CD4-positive, alpha-beta memory T cell (primary cell): Measurements from ENCODE around the gene GPR108. TPM values are rescaled to one million over a fixed set of nuclear protein-coding genes. Genes with fewer than 3 reads are reported as not detected.

Source experiments
- CTCF ChIA-PET: fragments of 350-600 bp; sonication (Branson Sonifier 250); formaldehyde crosslinking; loops from one replicate; lab custom pipeline; 2021; ENCODE audit warnings: inconsistent platforms; ENCODE audit not compliant: partially characterized antibody; lab: Charles Lee
- POLR2A ChIA-PET: fragments of 350-600 bp; sonication (Branson Sonifier 250); formaldehyde crosslinking; loops from one replicate; lab custom pipeline; 2021; ENCODE audit not compliant: partially characterized antibody; lab: Charles Lee
- DNase-seq, 5 donors: peaks; one replicate each; pipeline versions ENCODE4 v3.0.0 to v3.0.0-alpha.2; 2020 to 2022; ENCODE audit warnings: mixed read lengths in 1 of 5
- H3K27ac ChIP-seq: one replicate; pipeline ENCODE4 v1.7.0; 2013; ENCODE audit warnings: low read depth, low read length
- H3K27me3 ChIP-seq: 2 replicates; pipeline ENCODE4 v1.7.0; 2013; ENCODE audit warnings: mild to moderate bottlenecking, low read length, moderate library complexity; ENCODE audit not compliant: insufficient read depth
- H3K36me3 ChIP-seq: 2 replicates; pipeline ENCODE4 v1.7.0; 2013; ENCODE audit warnings: mild to moderate bottlenecking, low read length, moderate library complexity; ENCODE audit not compliant: insufficient read depth
- H3K4me1 ChIP-seq: 2 replicates; pipeline ENCODE4 v1.7.0; 2013; ENCODE audit warnings: mild to moderate bottlenecking, low read length, moderate library complexity; ENCODE audit not compliant: insufficient read depth
- H3K4me3 ChIP-seq, 2 donors: one replicate each; pipeline ENCODE4 v1.7.0; 2013; ENCODE audit warnings: low read length in 2 of 2, mild to moderate bottlenecking in 1 of 2
- H3K9me3 ChIP-seq, 2 donors: one replicate each; pipeline ENCODE4 v1.7.0; 2013; ENCODE audit warnings: low read length in 2 of 2, control low read depth in 1 of 2; ENCODE audit not compliant: control insufficient read depth in 1 of 2
- H3K27ac Mint-ChIP-seq, 7 donors: one replicate each; pipeline ENCODE4 v1.8.0; 2020 to 2021; ENCODE audit warnings: mixed read lengths in 7 of 7, mild to moderate bottlenecking in 6 of 7, inconsistent platforms in 3 of 7, moderate library complexity in 3 of 7
- H3K27me3 Mint-ChIP-seq, 2 donors: one replicate each; pipeline ENCODE4 v1.8.0; 2020 to 2021; ENCODE audit warnings: mixed read lengths in 2 of 2
- H3K36me3 Mint-ChIP-seq, 2 donors: one replicate each; pipeline ENCODE4 v1.8.0; 2020 to 2021; ENCODE audit warnings: mixed read lengths in 2 of 2, inconsistent platforms in 1 of 2, mild to moderate bottlenecking in 1 of 2
- H3K4me1 Mint-ChIP-seq, 4 donors: one replicate each; pipeline ENCODE4 v1.8.0; 2020 to 2021; ENCODE audit warnings: mixed read lengths in 4 of 4, mild to moderate bottlenecking in 1 of 4
- H3K4me3 Mint-ChIP-seq, 8 donors: one replicate each; pipeline ENCODE4 v1.8.0; 2020 to 2021; ENCODE audit warnings: mixed read lengths in 8 of 8, mild to moderate bottlenecking in 7 of 8, moderate library complexity in 6 of 8, inconsistent platforms in 3 of 8
- H3K9me3 Mint-ChIP-seq, 8 donors: one replicate each; pipeline ENCODE4 v1.8.0; 2020 to 2021; ENCODE audit warnings: mixed read lengths in 8 of 8, mild to moderate bottlenecking in 5 of 8, inconsistent platforms in 3 of 8, moderate library complexity in 1 of 8
- intact Hi-C: fragments of 100-400 bp; cut with micrococcal nuclease; formaldehyde crosslinking; loops from one replicate; pipeline ENCODE4 v1.15.1; 2023
- polyA plus RNA-seq, 2 donors: library from polyadenylated mRNA; unstranded; fragments of 300-500 nt; fragmentation: Illumina TruSeq; gene quantifications; one replicate each; pipeline ENCODE4 v1.2.3, GENCODE V29; 2021
- total RNA-seq, 2 experiments: library from RNA; stranded (reverse); gene quantifications; one replicate each; pipeline ENCODE4 v1.2.3, GENCODE V29; 2021

GPR108 gene
- total and polyA plus RNA-seq, 4 experiments from 2014 or later = 75.6 to 183 (median 92.3) TPM

DNA sequence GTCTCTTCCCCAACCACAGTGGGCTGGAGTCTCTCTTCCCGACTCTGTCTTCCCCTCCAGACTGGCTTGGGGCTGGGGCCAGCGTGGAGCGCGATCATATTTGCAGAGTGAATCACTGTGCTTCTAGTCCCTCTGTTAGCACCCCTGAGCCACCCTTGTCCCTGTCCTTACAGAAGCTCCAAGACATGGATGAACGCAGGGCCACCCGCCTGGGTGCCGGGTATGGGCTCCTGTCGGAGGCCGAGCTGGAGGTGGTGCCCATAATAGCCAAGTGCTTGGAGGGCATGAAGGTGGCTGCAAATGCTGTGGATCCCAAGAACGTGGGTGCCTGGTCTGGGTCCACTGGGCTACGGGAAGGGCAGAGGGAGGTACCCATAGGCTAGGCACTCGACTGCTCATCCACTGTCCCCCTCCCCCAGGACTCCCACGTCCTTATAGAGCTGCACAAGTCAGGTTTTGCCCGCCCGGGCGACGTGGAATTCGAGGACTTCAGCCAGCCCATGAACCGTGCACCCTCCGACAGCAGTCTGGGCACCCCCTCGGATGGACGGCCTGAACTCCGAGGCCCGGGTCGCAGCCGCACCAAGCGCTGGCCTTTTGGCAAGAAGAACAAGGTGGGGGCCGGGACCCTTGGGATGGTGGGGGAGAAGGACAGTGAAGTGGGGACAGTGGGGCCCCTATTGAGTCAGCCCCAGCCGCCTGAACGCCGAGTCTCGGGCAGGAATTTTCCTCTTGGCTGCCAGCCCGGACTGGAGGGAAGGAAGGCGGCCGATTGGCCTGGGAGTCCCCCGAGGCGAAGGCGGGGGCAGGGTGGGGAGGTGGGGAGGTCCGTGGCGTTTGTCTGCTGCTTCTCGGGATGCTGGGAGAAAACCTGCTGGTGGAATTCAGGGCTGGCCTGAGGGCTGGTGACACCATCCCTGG lies 7.3 kb upstream of the GPR108 start:
- peak overlapping the region in 2 of 8 donors; percentile 12 to 32 for H3K4me3 Mint-ChIP-seq
- CTCF ChIA-PET = interaction anchor here (0.7 kb wide), 1 partner anchor 119 kb away, joined by 3 read pairs; no protein-coding TSS in a partner anchor
- Histone ChIP-seq H3K9me3 (no peaks in the 10 kb centered on the region), H3K4me3 (no peak overlapping the region), H3K4me1 (peaks cover 18% of the 10 kb centered on the region), H3K27ac (no peak overlapping the region), H3K27me3 (no peaks in the 10 kb centered on the region), H3K36me3 (peaks cover 18% of the 10 kb centered on the region)
- intact Hi-C loops = no loop called here
- no peaks in the 10 kb centered on the region for H3K9me3 Mint-ChIP-seq
- DNase-seq = no peak
- peaks cover 28 to 33% of the 10 kb centered on the region in 2 donors for H3K36me3 Mint-ChIP-seq
- H3K27ac Mint-ChIP-seq = peak overlapping the region in 4 of 7 donors; percentile 17 to 72 (median 52)
- POLR2A ChIA-PET = no interaction called here
- no peaks in the 10 kb centered on the region for H3K27me3 Mint-ChIP-seq
- peaks cover 4 to 17% (median 8%) of the 10 kb centered on the region in 4 donors for H3K4me1 Mint-ChIP-seq

- H3K4me1 ChIP-seq = peaks cover 23% of the 10 kb centered on the region
- intact Hi-C loops = no loop called here
- no peak overlapping the region for H3K27ac ChIP-seq
- H3K27me3 ChIP-seq = no peaks in the 10 kb centered on the region
- H3K27ac Mint-ChIP-seq = peak overlapping the region in 5 of 7 donors; percentile 52 to 81 (median 68)
- H3K9me3 Mint-ChIP-seq = no peaks in the 10 kb centered on the region
- DNase-seq = no peak
- H3K9me3 ChIP-seq = no peaks in the 10 kb centered on the region
- POLR2A ChIA-PET = interaction anchor here (0.9 to 1.1 kb wide), 2 partner anchors 25 to 113 kb away, joined by 3 to 4 read pairs; no protein-coding TSS in a partner anchor
- H3K4me1 Mint-ChIP-seq = peaks cover 4 to 23% (median 12%) of the 10 kb centered on the region in 4 donors
- H3K36me3 ChIP-seq = peaks cover 18% of the 10 kb centered on the region
- no peak overlapping the region for H3K4me3 ChIP-seq
- H3K27me3 Mint-ChIP-seq = no peaks in the 10 kb centered on the region
- peaks cover 22 to 28% of the 10 kb centered on the region in 2 donors for H3K36me3 Mint-ChIP-seq
- peak overlapping the region in 2 of 8 donors; percentile 32 to 43 for H3K4me3 Mint-ChIP-seq
- CTCF ChIA-PET = interaction anchor here (0.7 kb wide), 1 partner anchor 119 kb away, joined by 3 read pairs; no protein-coding TSS in a partner anchor
These were observed 6.5 kb upstream of the GPR108 start for GRCh38 chr19:6743714-6744380.

DNA sequence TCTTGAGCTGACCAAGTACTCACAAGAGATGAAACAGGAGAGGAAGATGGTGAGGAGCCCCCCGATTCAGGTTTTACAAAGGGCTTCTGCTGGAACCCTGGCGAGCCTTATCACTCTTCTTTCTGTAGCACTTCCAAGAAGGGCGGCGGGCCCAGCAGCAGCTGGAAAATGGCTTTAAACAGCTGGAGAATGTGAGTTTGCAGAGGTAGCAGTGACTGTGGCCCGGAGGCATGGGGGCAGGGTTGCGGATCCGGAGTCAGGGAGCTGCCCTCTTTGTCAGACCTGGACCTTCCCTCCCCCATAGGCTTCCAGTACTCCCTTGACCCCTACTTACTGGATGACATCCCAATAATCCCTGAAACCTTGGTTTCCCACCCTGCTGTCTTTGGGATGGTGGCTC lies 5.7 kb upstream of the GPR108 start:
- Histone ChIP-seq H3K36me3 (peaks cover 13% of the 10 kb centered on the region), H3K4me3 (no peak overlapping the region), H3K27me3 (no peaks in the 10 kb centered on the region), H3K9me3 (no peaks in the 10 kb centered on the region), H3K27ac (no peak overlapping the region), H3K4me1 (peaks cover 31% of the 10 kb centered on the region)
- Mint-ChIP-seq H3K27me3 (no peaks in the 10 kb centered on the region), H3K36me3 (peaks cover 15 to 23% of the 10 kb centered on the region in 2 donors), H3K27ac (peak overlapping the region in 3 of 7 donors; percentile 12 to 68 (median 29)), H3K9me3 (no peaks in the 10 kb centered on the region), H3K4me1 (peaks cover 10 to 31% (median 19%) of the 10 kb centered on the region in 4 donors), H3K4me3 (peak overlapping the region in 1 of 8 donors; percentile 9)
- POLR2A ChIA-PET = interaction anchor here (0.9 to 2.0 kb wide), 3 partner anchors 26 to 113 kb away, joined by 3 to 9 read pairs (median 4); partner anchors contain the start of gene VAV1
- intact Hi-C loops = no loop called here
- no peak for DNase-seq
- CTCF ChIA-PET = no interaction called here

DNA sequence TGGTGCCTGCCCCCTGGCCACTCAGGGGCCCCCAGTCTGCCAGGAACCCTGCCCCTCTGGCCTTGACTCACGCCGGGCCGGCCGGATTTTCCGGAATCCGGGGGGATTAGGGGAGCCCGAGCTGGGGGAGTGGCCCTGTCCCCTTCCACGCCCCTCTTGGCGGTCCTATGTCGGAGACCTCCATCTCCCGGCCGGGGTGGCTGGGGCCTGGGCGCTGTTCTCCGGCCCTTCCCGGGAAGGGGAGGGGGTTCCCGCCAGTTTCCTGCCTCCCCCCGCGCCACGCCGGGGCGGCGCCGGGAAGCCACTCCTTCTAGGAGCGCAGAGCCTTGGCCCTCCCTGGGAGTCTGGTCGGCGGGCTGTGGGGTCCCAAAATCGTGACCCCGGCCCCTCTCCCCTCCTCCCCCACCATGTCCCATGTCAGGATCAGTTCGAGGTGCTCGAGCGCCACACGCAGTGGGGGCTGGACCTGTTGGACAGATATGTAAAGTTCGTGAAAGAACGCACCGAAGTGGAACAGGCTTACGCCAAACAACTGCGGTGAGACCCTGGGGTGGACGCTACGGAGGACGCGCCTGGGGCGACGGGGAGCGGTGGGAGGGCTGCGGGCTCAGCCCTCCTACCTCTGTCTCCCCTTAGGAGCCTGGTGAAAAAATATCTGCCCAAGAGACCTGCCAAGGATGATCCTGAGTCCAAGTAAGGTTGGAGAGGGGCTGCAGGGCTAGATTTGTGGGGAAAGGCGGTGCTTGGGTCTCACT lies 3.4 kb upstream of the GPR108 start:
- no peaks in the 10 kb centered on the region for H3K27me3 ChIP-seq
- POLR2A ChIA-PET = interaction anchor here (1.1 to 6.4 kb wide), 5 partner anchors 26 to 122 kb away, joined by 4 to 130 read pairs (median 9); partner anchors contain the start of genes SH2D3A and VAV1
- no peaks in the 10 kb centered on the region for H3K9me3 Mint-ChIP-seq
- H3K4me1 ChIP-seq = peaks cover 47% of the 10 kb centered on the region
- intact Hi-C loops = no loop called here
- CTCF ChIA-PET = interaction anchor here (1.1 kb wide), 1 partner anchor 122 kb away, joined by 3 read pairs; no protein-coding TSS in a partner anchor
- peak in 1 of 5 donors; percentile 47 for DNase-seq
- no peaks in the 10 kb centered on the region for H3K9me3 ChIP-seq
- H3K27ac Mint-ChIP-seq = peak overlapping the region in 5 of 7 donors; percentile 35 to 93 (median 59)
- peaks cover 9 to 24% of the 10 kb centered on the region in 2 donors for H3K36me3 Mint-ChIP-seq
- no peaks in the 10 kb centered on the region for H3K27me3 Mint-ChIP-seq
- H3K4me3 Mint-ChIP-seq = peak overlapping the region; percentile 48 to 78 (median 72)
- H3K36me3 ChIP-seq = no peaks in the 10 kb centered on the region
- peaks cover 17 to 50% (median 35%) of the 10 kb centered on the region in 4 donors for H3K4me1 Mint-ChIP-seq
- peak overlapping the region in 1 of 2 donors; percentile 56 for H3K4me3 ChIP-seq
- peak overlapping the region; percentile 40 for H3K27ac ChIP-seq

DNA sequence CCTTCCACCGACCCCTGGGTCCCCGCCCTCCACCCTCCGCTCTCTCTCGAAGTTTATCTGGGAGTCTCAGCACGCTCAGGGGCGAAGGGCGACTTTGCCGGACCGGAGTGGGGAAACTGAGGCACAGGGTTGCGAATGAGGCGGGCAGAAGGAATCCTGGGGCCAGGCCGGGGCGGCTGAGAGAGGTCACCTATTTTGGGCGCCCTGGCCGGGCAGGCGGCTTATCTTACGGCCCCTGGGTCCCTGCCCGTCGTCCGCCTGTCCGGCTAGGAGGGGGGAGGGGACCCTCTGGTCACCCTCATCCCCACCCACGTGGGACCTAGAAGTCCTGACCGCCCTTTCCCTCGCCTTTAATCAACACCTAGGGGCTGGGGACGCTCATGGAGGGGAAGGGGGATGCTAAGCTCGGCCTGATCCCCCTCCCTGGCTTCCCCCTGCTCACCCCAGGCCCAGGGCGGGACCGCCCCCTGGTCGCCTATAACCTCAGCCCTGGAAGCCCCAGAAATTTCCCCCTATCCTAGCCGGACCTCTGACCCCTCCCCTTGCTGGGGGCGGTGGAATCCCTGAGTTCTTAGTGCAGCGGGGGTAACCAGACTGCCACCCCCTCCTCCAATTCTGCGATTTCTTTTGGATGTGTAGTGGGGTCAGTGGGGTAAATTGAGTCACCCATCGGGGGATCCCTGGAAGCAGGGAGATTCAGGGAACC lies 2.7 kb upstream of the GPR108 start:
- Mint-ChIP-seq H3K9me3 (no peaks in the 10 kb centered on the region), H3K27me3 (no peaks in the 10 kb centered on the region), H3K4me1 (peaks cover 17 to 52% (median 35%) of the 10 kb centered on the region in 4 donors), H3K4me3 (peak overlapping the region; percentile 21 to 78 (median 70)), H3K36me3 (peaks cover 9 to 20% of the 10 kb centered on the region in 2 donors), H3K27ac (peak overlapping the region in 5 of 7 donors; percentile 43 to 93 (median 65))
- Histone ChIP-seq H3K9me3 (no peaks in the 10 kb centered on the region), H3K4me3 (peak overlapping the region; percentile 56 to 57), H3K27me3 (no peaks in the 10 kb centered on the region), H3K27ac (peak overlapping the region; percentile 40), H3K4me1 (peaks cover 50% of the 10 kb centered on the region), H3K36me3 (no peaks in the 10 kb centered on the region)
- POLR2A ChIA-PET = interaction anchor here (0.6 to 6.4 kb wide), 8 partner anchors 25 to 122 kb away, joined by 3 to 130 read pairs (median 8); partner anchors contain the start of genes SH2D3A and VAV1
- CTCF ChIA-PET = interaction anchor here (0.6 kb wide), 1 partner anchor 123 kb away, joined by 3 read pairs; no protein-coding TSS in a partner anchor
- DNase-seq = peak in 2 of 5 donors; percentile 12 to 48
- intact Hi-C loops = loop anchor here (1.0 to 5.0 kb wide), 4 partner anchors 27 to 367 kb away; partner anchors contain the start of genes ALKBH7, SH2D3A and TNFSF9
